ENCODE measurements around the gene FAM204A.
A peak's percentile ranks its signal among the peaks of the same experiment; 100 is the strongest.

Gene FAM204A

DNA sequence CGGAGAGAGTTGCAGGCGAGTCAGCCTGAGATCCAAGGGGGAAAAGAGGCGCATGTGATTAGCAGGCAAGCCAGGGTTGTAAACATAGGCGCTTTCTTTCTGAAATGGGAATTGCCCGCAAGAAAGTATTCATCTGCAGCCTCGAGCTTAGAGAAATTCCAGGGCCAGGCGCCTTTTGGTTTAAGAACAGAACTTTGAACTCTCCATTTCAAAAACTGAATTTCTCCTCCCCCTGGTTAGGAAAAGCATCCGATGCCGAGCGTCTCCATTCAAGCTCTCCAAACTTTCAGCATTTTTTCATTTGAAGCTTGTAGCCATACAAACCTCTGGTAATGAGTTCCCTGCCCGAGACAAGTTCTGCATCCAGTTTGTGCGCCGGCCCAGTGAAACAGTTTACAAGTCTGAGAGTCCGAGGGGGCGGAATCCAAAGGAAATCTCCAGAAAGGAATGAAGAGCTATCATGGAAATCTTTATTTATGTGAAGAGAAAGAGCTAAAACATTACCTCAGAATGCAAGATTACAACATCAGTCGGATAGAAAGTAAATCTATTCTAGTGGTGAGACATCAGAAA, 69.9 kb downstream of the FAM204A start:
- no peaks in the 10 kb centered on the region for H3K27me3 ChIP-seq
- no peaks in the 10 kb centered on the region for H3K9me3 ChIP-seq
- H3K4me1 ChIP-seq: peaks cover 0 to 29% (median 7%) of the 10 kb centered on the region in 4 donors
- H3K4me3 ChIP-seq: peak overlapping the region; percentile 38 to 41
- TF ChIP-seq, protein P1, sequence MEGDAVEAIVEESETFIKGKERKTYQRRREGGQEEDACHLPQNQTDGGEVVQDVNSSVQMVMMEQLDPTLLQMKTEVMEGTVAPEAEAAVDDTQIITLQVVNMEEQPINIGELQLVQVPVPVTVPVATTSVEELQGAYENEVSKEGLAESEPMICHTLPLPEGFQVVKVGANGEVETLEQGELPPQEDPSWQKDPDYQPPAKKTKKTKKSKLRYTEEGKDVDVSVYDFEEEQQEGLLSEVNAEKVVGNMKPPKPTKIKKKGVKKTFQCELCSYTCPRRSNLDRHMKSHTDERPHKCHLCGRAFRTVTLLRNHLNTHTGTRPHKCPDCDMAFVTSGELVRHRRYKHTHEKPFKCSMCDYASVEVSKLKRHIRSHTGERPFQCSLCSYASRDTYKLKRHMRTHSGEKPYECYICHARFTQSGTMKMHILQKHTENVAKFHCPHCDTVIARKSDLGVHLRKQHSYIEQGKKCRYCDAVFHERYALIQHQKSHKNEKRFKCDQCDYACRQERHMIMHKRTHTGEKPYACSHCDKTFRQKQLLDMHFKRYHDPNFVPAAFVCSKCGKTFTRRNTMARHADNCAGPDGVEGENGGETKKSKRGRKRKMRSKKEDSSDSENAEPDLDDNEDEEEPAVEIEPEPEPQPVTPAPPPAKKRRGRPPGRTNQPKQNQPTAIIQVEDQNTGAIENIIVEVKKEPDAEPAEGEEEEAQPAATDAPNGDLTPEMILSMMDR (IDR thresholded peaks at IDR 0.05): no peak
- peak overlapping the region; percentile 46 to 58 for H3K27ac ChIP-seq
- intact Hi-C loops (cut with DNase I; ENCODE audit: low total_unique reads): no loop called here
- no peaks in the 10 kb centered on the region for H3K36me3 ChIP-seq
- DNase-seq: peak in 1 of 2 donors; percentile 30

DNA sequence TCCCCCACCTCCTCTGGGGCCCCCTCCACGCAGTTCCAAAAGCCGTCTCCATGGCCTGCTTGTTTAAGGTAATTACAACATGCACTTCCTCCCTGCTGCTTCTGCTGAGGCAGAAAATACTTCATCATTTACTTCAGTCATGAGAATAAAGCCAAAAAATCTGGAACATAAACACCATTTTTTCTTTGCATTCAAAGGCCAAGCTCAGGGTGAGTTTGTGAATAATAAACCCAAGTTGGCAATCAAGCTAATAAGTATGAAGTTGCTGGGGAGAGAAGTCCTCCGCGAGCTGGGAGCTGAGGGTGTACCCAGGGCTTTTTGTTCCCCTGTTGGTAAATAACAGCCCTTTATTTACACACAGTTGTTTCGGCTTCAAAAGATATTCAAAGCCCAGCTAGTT, 70.5 kb downstream of the FAM204A start:
- H3K36me3 ChIP-seq: no peaks in the 10 kb centered on the region
- peak overlapping the region; percentile 38 to 41 for H3K4me3 ChIP-seq
- TF ChIP-seq, protein P1 (IDR thresholded peaks at IDR 0.05): no peak
- H3K4me1 ChIP-seq: peaks cover 0 to 29% (median 7%) of the 10 kb centered on the region in 4 donors
- no peaks in the 10 kb centered on the region for H3K9me3 ChIP-seq
- peak overlapping the region; percentile 46 to 58 for H3K27ac ChIP-seq
- no peaks in the 10 kb centered on the region for H3K27me3 ChIP-seq
- intact Hi-C loops (cut with DNase I; ENCODE audit: low total_unique reads): no loop called here
- no peak for DNase-seq

DNA sequence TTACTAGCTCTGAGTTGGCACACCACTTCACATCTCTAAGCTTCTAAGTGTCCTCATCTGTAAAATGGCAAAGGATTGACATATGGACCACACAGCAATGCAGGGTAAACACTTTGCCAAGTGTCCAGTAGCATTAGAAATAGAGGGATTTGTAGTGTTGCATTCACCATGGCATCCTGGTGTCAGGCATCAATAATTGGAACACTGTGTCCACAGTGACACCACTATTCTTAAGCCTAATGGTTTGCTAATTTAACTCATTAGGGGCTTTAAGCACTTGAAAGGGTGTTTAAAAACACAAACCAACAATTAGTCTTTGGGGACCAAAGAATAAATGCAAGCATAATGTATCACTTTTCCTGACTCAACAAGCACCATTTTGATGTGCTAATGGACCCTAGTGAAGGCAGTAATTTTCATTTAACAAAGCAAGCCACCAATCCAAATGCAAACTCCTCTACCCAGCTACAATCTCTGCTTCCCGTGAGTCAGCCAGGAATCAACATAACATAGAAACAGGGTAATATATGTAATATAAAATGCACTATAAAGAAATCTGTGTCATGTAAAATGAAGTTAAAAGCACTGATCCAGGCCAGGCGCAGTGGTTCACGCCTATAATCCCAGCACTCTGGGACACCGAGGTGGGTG, 75.9 kb downstream of the FAM204A start:
- intact Hi-C loops (cut with DNase I; ENCODE audit: low total_unique reads): no loop called here
- Histone ChIP-seq H3K27me3 (no peaks in the 10 kb centered on the region), H3K27ac (no peak overlapping the region), H3K36me3 (no peaks in the 10 kb centered on the region), H3K4me1 (peaks cover 0 to 9% (median under 1%) of the 10 kb centered on the region in 4 donors), H3K9me3 (no peaks in the 10 kb centered on the region), H3K4me3 (no peak overlapping the region)
- TF ChIP-seq, protein P1 (IDR thresholded peaks at IDR 0.05): no peak
- no peak for DNase-seq

DNA sequence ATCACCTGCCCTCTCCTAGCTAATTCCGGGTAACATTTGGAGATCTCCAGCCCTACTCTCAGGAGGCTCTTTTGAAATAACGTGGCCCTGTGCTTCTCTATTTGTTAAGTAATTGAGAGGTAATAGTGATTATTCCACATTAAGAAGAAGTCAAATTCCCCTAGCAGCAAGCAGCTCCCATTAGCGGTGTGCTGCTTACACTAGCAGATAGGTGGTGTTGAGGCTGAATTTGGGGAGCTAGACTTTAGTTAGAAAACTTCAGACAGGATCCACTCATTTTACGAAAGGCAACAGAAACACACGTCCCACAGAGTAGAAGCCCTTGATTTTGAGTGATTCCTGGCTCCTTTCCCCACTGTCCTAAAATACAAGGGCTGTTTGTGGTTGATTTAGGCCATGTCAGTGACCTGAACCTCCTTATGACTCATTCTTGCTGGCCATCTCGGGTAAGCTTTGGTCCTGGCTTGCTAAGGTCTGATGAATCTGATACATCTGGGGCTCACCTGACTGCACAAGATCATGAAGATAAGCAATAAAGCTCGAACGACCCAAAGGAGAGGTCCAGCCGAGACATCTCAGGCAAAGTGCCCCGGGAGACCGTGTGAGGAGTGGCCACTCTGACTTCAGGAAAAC, 77.2 kb downstream of the FAM204A start:
- intact Hi-C loops (cut with DNase I; ENCODE audit: low total_unique reads): no loop called here
- Histone ChIP-seq H3K27ac (no peak overlapping the region), H3K36me3 (no peaks in the 10 kb centered on the region), H3K9me3 (no peaks in the 10 kb centered on the region), H3K4me3 (no peak overlapping the region), H3K27me3 (no peaks in the 10 kb centered on the region), H3K4me1 (no peaks in the 10 kb centered on the region)
- DNase-seq: no peak
- TF ChIP-seq, protein P1 (IDR thresholded peaks at IDR 0.05): no peak

DNA sequence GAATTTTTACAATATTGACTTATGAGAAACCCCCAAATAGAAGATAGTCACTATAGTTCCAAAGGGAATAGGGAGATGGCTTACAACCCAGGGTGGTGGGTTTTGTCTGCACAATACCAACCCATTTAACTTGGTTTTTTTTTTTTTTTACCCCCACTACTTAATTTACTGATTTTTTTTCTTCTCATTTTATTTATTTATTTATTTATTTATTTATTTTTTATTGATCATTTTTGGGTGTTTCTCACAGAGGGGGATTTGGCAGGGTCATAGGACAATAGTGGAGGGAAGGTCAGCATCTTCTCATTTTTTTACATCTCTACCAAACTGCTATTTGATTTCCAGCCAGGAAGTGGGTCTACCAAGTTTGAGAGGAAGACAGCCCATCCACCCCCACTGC, 77.9 kb downstream of the FAM204A start:
- TF ChIP-seq, protein P1 (IDR thresholded peaks at IDR 0.05): no peak
- H3K4me1 ChIP-seq: no peaks in the 10 kb centered on the region
- H3K36me3 ChIP-seq: no peaks in the 10 kb centered on the region
- H3K9me3 ChIP-seq: no peaks in the 10 kb centered on the region
- H3K4me3 ChIP-seq: no peak overlapping the region
- intact Hi-C loops (cut with DNase I; ENCODE audit: low total_unique reads): no loop called here
- no peak overlapping the region for H3K27ac ChIP-seq
- no peaks in the 10 kb centered on the region for H3K27me3 ChIP-seq
- no peak for DNase-seq

Measured in tibial artery (tissue), 4 donors.